HK-2 (cell line): ENCODE data around the gene PTPRT.
"Not testable (repeated sequence)": the region's sequence is repeated elsewhere in the genome, so short reads cannot be mapped to it uniquely, and the experiment has no call there.

Experiments
- DNase-seq: peaks from one replicate; pipeline ENCODE4 v3.0.0-alpha.2; 2018; ENCODE audit not compliant: unreplicated experiment

PTPRT gene

DNA sequence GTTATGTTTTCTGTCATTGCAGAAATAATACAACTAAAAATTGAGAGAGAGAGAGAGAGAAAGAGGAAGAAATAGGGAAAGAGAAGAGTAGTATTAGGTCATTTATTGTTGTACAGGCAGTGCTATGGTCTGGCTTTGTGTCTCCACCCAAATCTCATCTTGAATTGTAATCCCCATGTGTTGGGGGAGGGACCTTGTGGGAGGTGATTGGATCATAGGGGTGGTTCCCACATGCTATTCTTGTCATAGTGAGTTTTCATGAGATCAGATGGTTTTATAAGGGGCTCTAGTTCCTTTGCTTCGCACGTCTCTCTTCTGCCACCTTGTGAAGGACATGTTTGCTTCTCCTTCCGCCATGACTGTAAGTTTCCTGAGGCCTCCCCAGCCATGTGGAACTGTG lies 894.1 kb downstream of the PTPRT start:
- DNase-seq: no peak

GRCh38 chr20:42294976-42295375 lies 894.7 kb downstream of the PTPRT start:
- DNase-seq: no peak

DNA sequence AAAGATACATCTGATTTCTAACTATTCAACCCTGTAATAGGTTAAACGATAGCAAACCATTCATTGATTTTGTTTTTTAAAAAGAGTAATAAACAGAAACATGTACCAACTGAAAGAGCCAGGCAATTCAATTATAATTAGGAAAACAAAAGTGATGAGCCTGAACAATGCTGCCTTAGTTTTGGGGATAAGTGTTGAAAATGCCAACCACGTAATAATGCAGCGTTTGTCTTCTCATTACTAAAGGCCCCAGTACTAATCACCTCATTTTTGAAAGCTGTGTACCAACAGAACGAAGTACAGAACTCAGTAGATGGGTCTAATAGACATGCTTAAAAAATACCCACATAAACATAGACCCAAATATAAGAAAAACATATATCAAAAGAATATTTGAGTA lies 907.9 kb downstream of the PTPRT start:
- DNase-seq: no peak

DNA sequence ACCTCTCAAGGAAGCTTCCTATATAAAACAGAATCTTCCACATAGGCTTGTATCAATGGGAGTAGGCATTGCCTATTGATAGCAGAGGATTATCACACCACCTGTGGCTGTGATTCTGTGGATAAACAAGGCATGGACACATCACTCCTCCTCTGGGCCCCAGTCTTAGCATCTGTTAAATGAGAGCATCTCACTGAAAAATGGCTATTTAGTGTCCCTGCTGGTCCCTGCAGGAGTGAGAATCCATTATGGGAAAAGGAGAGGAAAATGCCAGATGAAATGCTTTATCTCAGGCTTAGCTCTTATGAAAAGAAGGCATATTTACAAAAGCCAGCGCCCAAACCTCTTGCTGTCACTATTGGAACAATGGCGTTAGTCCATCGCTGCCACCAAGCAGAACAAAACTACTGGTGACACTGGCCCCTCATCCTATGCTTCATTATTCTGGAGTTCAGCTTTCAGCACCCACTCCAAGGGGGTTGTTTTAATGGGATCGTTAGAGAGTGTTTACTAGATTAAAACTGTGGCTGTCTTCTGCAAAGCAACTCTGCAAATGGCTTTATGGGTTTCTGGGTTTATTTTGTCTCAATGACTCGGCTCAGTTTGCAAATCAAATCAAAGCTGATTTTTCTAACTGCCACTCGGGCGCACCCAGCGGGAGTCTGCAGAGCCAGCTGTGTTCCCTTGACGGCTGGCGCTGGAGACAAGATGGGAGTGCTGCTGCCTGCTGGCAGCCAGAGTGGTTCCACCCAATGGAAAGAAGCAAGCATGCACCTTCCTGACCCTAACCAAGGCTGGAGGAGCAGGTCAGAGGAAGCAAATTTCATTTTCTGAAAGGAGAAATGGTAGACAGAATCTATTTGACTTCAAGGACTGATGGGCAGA lies 912.7 kb downstream of the PTPRT start:
- DNase-seq: no peak

DNA sequence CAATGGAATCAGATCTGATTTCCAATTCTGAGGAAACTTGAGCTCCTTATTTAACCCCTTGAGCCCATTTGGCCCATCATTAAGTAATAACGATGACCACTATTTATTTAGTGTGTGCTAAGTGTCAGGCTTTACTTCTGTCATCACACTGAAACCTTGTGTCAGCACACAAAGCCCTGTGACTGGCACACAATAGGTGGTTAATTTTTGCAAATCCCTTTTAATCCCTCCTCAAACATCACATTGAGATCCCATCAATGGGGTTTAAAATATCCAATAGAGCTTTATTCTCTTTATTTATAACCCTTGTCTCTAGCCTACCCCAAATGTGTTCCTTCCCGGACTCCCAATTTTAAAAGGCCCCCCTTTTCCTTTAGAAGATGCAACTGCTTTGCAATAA lies 914.7 kb downstream of the PTPRT start:
- no peak for DNase-seq

DNA sequence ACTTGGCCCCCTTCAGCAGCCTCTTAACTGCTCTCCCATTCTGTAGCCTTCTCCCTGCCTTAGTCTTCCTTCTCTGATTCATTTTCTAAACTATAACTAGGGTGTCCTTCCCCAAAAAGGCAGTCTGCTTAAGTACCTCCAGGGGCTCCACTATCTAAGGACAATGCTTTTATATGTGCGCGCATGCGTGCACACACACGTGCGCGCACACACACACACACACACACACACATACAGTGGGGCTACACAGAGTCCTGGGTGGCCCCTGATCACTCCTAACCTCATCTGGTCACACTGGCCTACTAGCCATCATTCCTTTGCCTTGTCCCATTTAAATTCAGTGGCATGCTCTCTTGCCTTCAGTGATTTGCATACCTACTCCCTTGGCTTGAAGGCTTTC lies 917.2 kb downstream of the PTPRT start:
- no peak for DNase-seq

GRCh38 chr20:42270539-42270938 lies 919.2 kb downstream of the PTPRT start:
- no peak for DNase-seq

- DNase-seq: no peak
Observed at GRCh38 chr20:42267793-42268384, 921.8 kb downstream of the PTPRT start.

DNA sequence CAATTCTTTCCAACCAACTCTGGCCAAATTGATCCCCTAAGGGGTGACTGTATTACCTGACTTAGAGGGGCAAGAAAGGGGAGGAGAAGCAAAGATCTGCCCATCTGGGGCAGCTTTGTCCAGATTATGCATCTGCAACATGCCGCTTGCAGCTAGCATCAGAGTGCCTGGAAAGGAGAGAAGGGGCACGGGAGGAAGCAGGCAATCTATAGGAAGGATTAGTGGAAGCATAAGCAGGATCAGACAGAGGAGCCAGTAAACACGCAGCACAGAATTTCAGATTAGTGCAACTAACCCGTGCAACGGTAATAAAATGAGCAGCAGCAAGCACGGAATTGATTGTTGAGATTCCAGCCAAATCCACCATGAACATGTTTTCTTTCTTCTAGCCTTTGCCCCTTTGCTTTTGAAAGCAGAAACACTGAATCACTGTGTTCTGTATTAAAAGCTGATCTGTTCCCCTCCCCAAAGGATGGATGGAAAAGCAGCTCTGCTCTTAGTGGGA lies 927.9 kb downstream of the PTPRT start:
- no peak for DNase-seq

DNA sequence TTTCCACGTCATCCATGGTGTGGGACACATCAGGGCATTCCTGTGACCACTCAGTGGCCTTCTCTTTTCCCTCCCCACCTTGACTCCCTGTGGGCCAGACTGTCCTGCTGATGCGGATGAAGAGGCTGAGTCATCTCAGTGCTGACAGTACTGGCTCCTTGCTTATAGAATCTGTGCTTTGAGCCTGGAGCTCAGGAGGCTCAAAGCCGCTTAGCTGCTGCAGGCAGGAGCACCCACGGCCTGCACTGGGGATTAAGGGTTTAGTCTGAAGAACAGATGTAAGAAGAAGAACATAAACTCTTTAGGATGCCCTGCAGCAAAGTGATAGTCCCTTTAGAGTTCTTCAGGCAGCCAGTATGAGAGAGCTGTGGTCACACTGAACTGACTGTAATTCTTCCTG lies 929.5 kb downstream of the PTPRT start:
- no peak for DNase-seq

DNA sequence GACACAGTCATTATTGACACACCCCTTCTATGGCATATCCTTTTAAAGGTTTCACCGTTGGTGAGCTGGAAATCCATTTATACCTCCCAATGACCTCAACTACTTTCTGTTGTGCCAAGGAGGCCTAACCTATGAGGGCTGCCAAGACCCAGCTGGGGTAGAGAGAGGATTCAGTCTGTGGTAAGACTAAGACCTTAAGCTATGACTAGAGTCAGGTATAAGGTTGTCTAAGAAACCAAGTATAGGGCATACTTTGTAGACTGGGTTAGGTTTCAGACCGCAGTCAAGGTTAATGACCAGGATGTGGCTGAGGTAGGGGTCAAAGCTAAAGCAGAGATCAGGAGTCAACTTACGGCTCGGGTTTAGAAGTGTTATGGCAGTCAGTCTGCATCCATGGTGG lies 930.3 kb downstream of the PTPRT start:
- DNase-seq: no peak

DNA sequence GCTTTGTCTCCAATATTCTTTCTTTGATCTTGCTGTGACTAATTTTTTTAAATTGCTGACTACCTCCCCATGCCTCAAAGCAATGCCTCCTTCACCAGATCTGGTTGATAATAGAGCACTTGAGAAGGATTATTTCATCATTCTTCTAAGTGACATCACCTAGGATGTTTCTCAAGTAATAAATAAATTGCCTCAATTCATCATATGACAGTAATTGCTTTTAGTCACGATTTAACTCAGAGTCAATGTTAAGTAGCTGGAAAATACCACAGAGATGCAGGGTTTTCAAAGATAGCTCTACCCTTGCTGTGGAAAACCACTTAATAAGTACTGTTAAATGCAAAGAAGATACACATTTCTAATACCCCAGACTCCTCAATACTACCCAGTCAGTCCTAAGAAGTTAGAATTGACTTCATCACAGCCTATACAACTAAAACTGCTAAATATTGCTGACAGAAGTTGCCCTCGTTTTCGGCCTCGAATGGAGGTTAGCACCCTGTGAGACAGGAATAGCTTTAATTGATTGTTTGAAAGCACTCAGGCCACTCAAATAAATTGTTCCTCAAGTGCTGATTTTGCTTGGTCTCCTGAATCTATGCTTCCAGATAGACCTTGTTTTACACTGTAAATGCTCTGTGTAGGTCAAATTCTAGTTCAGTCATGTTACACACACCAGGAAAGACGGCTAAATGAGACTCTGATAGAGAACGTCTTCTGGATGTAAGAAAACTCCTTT lies 931.0 kb downstream of the PTPRT start:
- no peak for DNase-seq

DNA sequence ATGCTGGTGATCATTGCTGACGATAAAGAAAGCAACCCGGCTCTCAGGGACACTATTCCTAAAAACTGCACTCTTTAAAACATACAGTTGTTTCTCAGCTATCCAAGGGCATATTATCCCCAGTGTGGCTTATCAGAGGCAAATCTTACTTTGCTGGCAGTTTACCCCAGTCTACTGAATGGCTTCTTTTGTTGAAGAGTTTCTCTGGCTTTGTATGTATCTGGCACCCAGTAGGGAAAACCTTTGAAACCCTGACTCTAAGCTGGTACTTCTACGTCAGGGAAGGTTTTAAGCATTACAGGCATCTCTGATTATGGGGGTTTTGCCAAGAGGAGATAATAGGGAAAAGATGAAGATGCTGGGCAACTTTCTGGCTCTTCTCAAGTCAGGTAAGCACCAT lies 933.9 kb downstream of the PTPRT start:
- DNase-seq: no peak

GRCh38 chr20:42254673-42255072 lies 935.0 kb downstream of the PTPRT start:
- DNase-seq: no peak

DNA sequence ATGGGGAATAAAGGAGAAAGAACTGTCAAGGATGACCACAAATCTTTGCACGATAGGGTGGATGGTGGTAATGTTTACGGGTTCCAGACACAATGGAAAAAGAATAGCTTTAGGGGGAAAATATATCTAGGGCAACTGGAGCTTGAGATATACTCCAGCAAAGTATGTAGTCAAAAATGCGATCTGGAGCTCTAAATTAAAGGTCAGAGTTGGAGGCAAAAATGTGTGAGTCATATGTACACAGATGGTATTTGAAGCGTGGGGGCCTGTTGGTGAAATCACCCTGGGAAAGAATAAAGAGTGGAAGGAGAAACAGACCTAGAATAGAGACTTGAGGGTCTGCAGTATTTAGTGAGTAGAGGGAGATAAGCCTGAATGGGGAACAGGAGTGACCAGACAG lies 937.6 kb downstream of the PTPRT start:
- no peak for DNase-seq

DNA sequence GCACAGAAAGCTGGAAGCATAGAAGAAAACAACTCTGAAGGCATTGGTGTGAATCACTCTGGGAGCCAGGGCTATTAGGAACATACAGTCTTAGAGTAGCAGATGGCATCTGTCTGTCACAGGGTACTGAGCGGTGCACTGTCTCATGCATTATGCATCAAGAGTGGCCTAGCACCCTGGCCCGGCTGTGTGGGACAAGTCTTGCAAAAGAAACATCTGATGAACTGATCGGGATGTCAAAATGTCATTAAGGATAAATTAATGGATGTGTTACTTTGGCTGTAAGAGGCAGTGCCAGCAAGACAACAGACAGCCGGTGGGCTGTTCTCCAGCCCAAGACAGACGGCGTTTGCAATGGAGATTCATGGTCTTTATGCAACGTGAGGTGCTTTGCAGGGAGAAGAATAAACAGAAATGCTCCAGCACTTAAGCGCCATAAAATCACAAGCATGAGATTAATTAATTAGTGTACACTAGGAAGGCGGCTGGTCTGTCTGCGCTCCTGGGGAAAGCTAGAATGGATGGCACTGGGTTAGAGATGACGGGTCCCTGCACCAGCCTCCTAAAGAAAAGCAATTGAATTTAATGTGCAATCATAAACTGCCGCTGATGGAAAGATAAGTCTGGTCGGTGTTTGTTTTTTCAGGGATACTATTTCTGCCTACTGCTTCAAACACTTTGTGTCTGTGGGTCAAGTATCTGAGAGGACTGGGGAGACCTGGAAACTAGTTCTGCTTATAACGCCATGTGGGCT lies 970.9 kb downstream of the PTPRT start:
- no peak for DNase-seq

DNA sequence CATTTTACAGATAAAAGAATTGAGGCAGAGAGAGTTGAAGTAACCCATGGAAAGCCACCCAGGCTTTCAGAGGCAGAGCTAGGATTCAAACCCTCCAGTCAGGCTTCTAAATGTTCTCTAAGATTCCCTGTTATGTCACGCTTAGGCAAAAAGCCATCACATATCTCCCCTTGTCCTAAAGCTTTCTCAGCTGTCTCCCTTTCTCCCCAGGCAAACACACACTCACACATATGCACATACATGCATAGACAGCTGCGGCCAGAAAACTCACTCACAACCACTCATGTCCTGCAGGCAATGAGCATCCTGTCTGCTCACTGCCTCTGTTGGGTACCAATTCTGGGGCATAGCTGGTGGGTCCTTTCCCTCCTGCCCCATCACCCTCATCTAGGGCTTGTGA lies 975.6 kb downstream of the PTPRT start:
- DNase-seq: no peak

GRCh38 chr20:42212391-42212790 lies 977.3 kb downstream of the PTPRT start:
- DNase-seq: no peak

- not testable (repeated sequence) for DNase-seq
Observed at GRCh38 chr20:42206557-42206956, 983.1 kb downstream of the PTPRT start.

- DNase-seq: peak; percentile 11
Observed at GRCh38 chr20:42204109-42204660, 985.5 kb downstream of the PTPRT start.

DNA sequence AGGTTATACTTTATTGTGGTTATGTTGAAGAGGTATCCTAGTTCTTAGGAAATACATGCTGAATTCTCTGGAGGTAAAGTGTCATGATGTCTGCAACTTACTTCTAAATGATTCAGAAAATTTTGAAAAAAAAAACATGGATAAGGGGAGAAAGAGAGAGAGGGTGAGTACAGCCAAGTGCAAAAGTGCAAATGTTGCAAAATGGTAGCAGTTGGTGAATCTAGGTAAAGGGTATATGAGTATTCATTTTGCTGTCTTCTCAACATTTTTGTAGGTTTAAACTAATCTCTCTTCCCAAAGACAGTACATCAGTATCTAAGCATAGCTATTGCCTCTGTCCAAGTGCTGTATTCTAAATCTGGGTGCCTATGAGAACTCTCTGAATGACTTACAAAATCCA lies 992.1 kb downstream of the PTPRT start:
- no peak for DNase-seq

- DNase-seq: no peak
Observed at GRCh38 chr20:42193119-42193518, 996.6 kb downstream of the PTPRT start.
